NCI-H2196 (cell line): ENCODE results near the gene DNAH10.

Source experiments
- DNase-seq: peaks from one replicate; lab custom pipeline; 2025; ENCODE audit not compliant: unreplicated experiment; lab: John Stamatoyannopoulos, UW

DNAH10 gene

GRCh38 chr12:123761841-123762714 lies at the start of gene DNAH10:
Gene DNAH10, plus strand, starts transcription at chr12:123762301. Its CDS starts 36 bp downstream, at chr12:123762337.
- peak; percentile 46 for DNase-seq

GRCh38 chr12:123712780-123713319 lies 49.3 kb upstream of the DNAH10 start:
- no peak for DNase-seq

GRCh38 chr12:123713398-123713797 lies 48.7 kb upstream of the DNAH10 start:
- no peak for DNase-seq

- DNase-seq, result no peak
These were observed 48.1 kb upstream of the DNAH10 start for GRCh38 chr12:123713823-123714585.

GRCh38 chr12:123715195-123715594 lies 46.9 kb upstream of the DNAH10 start:
- no peak for DNase-seq

GRCh38 chr12:123717350-123717749 lies 44.8 kb upstream of the DNAH10 start:
- no peak for DNase-seq

GRCh38 chr12:123720141-123720814 lies 41.8 kb upstream of the DNAH10 start:
- no peak for DNase-seq

- no peak for DNase-seq
These were observed 40.9 kb upstream of the DNAH10 start for GRCh38 chr12:123721245-123721644.

- DNase-seq, result no peak
These were observed 39.1 kb upstream of the DNAH10 start for GRCh38 chr12:123723011-123723410.

GRCh38 chr12:123723765-123724164 lies 38.3 kb upstream of the DNAH10 start:
- DNase-seq, result no peak

GRCh38 chr12:123726244-123726643 lies 35.9 kb upstream of the DNAH10 start:
- no peak for DNase-seq

- DNase-seq, result no peak
These were observed 35.1 kb upstream of the DNAH10 start for GRCh38 chr12:123726962-123727361.

GRCh38 chr12:123727878-123728277 lies 34.2 kb upstream of the DNAH10 start:
- no peak for DNase-seq

- DNase-seq, result no peak
These were observed 30.5 kb upstream of the DNAH10 start for GRCh38 chr12:123731596-123731995.

- no peak for DNase-seq
These were observed 29.9 kb upstream of the DNAH10 start for GRCh38 chr12:123732251-123732650.

GRCh38 chr12:123733229-123733628 lies 28.9 kb upstream of the DNAH10 start:
- no peak for DNase-seq

- DNase-seq, result no peak
These were observed 27.8 kb upstream of the DNAH10 start for GRCh38 chr12:123734268-123734667.

- no peak for DNase-seq
These were observed 20.0 kb upstream of the DNAH10 start for GRCh38 chr12:123741937-123742572.

GRCh38 chr12:123743002-123743401 lies 19.1 kb upstream of the DNAH10 start:
- DNase-seq, result no peak

GRCh38 chr12:123744836-123745235 lies 17.3 kb upstream of the DNAH10 start:
- DNase-seq, result no peak

- no peak for DNase-seq
These were observed 14.8 kb upstream of the DNAH10 start for GRCh38 chr12:123747309-123747708.
